ENCODE measurements around the gene HHIPL1.

DNA sequence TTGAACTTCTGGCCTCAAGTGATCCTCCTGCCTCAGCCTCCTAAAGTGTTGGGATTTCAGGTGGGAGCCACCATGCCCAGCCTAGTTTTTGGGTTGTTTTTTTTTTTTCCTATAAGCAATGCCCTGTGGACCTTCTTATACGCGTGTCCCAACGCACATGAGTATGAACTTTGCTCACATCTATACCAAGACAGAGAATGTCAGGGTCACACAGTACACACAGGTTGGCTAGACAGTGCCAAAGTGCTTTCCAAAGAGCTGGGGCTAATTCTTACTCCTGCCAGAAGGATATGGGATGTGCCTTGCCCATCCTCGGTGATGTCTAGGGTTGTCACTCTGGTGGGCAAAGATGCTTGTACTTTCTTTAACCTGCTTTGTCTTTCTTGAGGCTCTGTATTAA, 33.3 kb upstream of the HHIPL1 start:
- TF ChIP-seq CTCF (IDR thresholded peaks at IDR 0.05) (no peak), POLR2AphosphoS5 (IDR thresholded peaks at IDR 0.05; ENCODE audit: low read depth, low read length) (no peak)
